ENCODE results near the gene ABCA13.

Gene ABCA13

GRCh38 chr7:48366096-48366495, 194.8 kb downstream of the ABCA13 start:
- no peak for TF ChIP-seq CTCF (conservative IDR thresholded peaks at IDR 0.05)
- TF ChIP-seq ZFX (IDR thresholded peaks at IDR 0.05), result no peak
- H3K27ac ChIP-seq, result no peak overlapping the region

DNA sequence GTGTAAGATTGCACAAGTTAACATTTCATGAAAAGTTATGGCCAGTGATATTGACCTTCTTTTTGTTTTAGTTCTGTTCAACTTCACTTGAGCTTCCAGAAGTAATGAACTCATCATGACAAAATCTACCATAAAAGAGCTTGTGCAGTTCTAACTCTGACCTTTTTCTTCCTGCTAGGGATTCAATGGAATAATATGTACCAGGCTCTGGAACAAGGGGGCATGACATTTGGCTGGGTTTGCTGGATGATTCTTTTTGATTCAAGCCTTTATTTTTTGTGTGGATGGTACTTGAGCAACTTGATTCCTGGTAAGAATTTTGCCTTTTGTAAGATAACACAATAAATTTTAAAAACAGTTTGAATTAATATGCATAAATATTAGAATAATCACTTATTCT, 205.0 kb downstream of the ABCA13 start:
- H3K27ac ChIP-seq, result no peak overlapping the region
- TF ChIP-seq CTCF (conservative IDR thresholded peaks at IDR 0.05), result no peak
- TF ChIP-seq ZFX (IDR thresholded peaks at IDR 0.05), result no peak

DNA sequence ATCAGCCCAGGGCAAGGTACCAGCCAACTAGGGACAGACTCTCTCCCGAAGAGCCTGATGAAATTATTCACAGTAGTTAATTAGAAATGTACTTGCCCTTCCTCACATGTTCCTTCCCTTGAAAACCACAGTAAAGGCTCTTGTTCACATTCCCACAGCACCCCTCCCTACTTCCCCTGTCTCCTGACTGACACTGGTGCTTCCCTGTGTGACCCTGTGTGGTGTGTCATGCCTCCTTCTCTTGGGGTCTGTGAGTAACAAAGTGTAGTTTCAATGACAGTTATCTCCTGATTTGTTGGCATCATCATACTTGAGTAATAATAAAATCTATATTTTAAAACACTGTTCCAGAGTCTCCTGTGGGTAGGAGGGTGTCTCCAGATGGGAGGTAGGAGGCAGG, 209.7 kb downstream of the ABCA13 start:
- TF ChIP-seq ZFX (IDR thresholded peaks at IDR 0.05), result no peak
- TF ChIP-seq CTCF (conservative IDR thresholded peaks at IDR 0.05), result no peak
- no peak overlapping the region for H3K27ac ChIP-seq

GRCh38 chr7:48381571-48381970, 210.3 kb downstream of the ABCA13 start:
- TF ChIP-seq ZFX (IDR thresholded peaks at IDR 0.05) (no peak), CTCF (conservative IDR thresholded peaks at IDR 0.05) (no peak)
- H3K27ac ChIP-seq, result no peak overlapping the region

GRCh38 chr7:48384180-48384752, 213.0 kb downstream of the ABCA13 start:
- no peak overlapping the region for H3K27ac ChIP-seq
- TF ChIP-seq ZFX (IDR thresholded peaks at IDR 0.05), result no peak
- TF ChIP-seq CTCF (conservative IDR thresholded peaks at IDR 0.05), result no peak

DNA sequence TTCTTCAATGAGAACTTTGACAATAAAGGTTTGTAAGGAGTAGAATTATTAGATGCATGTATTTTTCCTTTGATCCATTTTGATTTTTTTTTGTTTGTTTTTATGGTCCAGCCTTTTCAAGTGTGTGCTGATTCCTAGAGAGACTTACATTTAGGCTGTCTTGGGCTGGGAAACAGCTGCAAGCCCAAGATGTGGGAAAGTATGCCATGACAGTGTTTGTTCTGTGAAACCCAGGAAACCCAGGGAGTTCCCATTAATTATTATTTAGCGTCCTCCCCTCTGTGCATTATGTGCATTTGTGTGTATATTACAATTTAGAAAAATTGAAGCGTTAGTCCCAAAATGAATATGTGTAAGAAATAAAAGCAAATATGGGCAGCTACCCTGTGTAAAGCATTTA, 216.7 kb downstream of the ABCA13 start:
- H3K27ac ChIP-seq, result no peak overlapping the region
- TF ChIP-seq CTCF (conservative IDR thresholded peaks at IDR 0.05) (no peak), ZFX (IDR thresholded peaks at IDR 0.05) (no peak)

- no peak for TF ChIP-seq ZFX (IDR thresholded peaks at IDR 0.05)
- TF ChIP-seq CTCF (conservative IDR thresholded peaks at IDR 0.05), result no peak
- no peak overlapping the region for H3K27ac ChIP-seq
These were observed 217.7 kb downstream of the ABCA13 start for GRCh38 chr7:48388911-48389310.
